GM06990 (cell line): ENCODE results near the gene NIPAL3.

Experiments
- DNase-seq: peaks from one replicate; pipeline ENCODE4 v3.0.0-alpha.2; 2011; ENCODE audit not compliant: insufficient read length; ENCODE audit errors: extremely low read depth
- H3K27me3 ChIP-seq: replicated peaks from 2 replicates; pipeline ENCODE4 v1.6.0; 2011; ENCODE audit warnings: low read length; ENCODE audit not compliant: control insufficient read depth, insufficient read depth
- H3K36me3 ChIP-seq: 2 replicates; pipeline ENCODE4 v1.5.1; 2011; ENCODE audit warnings: low read length; ENCODE audit not compliant: control insufficient read depth, insufficient read depth
- H3K4me3 ChIP-seq: replicated peaks from 2 replicates; pipeline ENCODE4 v1.5.1; 2011; ENCODE audit warnings: low read depth, mild to moderate bottlenecking, control low read depth, low read length
- TF ChIP-seq, protein P1 (sequence below): IDR thresholded peaks from 2 replicates; pipeline ENCODE4 v1.5.1; 2011; ENCODE audit warnings: low read length, control low read depth, mild to moderate bottlenecking, inconsistent platforms; ENCODE audit not compliant: insufficient read depth, poor library complexity, severe bottlenecking

Gene NIPAL3

DNA sequence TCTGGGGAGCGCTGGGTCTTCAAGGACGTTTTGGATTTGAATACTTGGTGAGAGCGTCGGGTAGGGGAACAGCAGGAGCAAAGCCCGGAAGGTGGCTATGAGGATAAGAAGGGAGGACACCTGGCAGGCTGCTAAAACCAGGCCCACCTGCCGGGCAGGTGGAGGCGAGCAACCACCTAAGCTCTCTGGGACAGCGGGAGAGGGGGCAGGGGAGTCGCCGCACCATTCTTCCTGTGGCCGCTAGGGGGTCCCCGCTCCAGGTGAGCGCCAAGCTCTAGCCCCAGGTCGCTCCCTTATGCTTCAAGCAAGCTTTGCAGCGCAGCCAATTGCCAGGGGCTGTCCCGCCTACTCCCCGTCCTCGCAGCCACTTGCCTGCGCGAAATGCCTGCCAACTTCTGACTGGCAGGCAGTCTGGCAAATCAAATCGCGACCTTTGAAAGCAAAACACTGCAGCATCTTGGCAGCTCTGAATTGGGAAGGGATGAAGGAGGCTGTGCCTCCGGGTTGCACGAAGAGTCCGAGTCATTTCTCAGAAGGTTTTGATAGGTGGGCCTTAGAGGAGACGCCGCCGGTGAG is at the start of gene NIPAL3:
Gene NIPAL3, plus strand, starts transcription at position 469 of the 576 bp plus-strand sequence. CDS start 3,746 bp downstream, outside the sequence.
- Histone ChIP-seq H3K4me3 (peak within 1 kb of the TSS; percentile 74), H3K36me3 (peaks cover 2% of the 10 kb centered on the region), H3K27me3 (no peaks in the 10 kb centered on the region)
- TF ChIP-seq, protein P1, sequence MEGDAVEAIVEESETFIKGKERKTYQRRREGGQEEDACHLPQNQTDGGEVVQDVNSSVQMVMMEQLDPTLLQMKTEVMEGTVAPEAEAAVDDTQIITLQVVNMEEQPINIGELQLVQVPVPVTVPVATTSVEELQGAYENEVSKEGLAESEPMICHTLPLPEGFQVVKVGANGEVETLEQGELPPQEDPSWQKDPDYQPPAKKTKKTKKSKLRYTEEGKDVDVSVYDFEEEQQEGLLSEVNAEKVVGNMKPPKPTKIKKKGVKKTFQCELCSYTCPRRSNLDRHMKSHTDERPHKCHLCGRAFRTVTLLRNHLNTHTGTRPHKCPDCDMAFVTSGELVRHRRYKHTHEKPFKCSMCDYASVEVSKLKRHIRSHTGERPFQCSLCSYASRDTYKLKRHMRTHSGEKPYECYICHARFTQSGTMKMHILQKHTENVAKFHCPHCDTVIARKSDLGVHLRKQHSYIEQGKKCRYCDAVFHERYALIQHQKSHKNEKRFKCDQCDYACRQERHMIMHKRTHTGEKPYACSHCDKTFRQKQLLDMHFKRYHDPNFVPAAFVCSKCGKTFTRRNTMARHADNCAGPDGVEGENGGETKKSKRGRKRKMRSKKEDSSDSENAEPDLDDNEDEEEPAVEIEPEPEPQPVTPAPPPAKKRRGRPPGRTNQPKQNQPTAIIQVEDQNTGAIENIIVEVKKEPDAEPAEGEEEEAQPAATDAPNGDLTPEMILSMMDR = peak; percentile 97
- peak; percentile 95 for DNase-seq

DNA sequence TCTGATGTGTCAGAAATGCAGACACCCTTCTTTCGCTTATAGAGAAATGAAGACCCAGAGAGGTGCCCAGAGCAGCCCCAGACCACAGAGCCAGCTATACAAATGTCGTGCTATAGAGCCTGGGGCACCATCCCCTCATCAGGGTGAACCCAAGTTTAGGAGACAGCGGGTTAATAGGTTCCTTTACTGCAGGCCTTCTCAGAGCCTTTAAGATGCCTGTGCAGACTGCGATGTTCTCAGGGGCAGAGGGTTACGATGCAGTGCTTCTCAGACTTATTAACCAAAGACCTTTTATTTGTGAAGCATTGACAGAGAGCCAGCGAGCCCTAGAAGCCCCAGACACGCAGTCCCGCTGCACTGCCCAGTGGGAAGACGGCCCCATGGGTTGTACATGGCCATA is 48.9 kb upstream of the NIPAL3 start:
- H3K27me3 ChIP-seq = no peaks in the 10 kb centered on the region
- no peak for DNase-seq
- H3K4me3 ChIP-seq = no peak overlapping the region
- TF ChIP-seq, protein P1 = no peak
- no peaks in the 10 kb centered on the region for H3K36me3 ChIP-seq

- no peak for DNase-seq
- Histone ChIP-seq H3K36me3 (no peaks in the 10 kb centered on the region), H3K27me3 (no peaks in the 10 kb centered on the region), H3K4me3 (no peak overlapping the region)
- TF ChIP-seq, protein P1 = no peak
Measured at GRCh38 chr1:24369199-24369598, 46.4 kb upstream of the NIPAL3 start.

DNA sequence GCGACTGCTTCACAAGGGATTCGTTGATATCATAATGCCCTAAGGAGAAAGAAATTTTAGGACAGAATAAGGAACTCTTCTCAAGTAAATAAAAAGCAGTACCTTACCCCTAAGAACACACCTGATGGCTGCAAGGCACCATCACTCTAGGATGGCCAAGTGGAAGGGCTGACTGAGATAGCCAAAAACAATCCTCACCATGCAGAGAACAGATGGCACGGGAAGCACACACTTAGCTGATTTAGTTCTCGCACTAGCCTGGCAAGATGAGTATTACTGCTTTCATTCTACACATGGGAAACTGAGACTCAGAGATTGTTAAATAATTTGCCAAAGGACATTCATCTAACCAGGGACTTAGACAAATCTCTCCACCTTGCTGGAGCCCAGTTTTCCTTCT is 45.8 kb upstream of the NIPAL3 start:
- no peak overlapping the region for H3K4me3 ChIP-seq
- H3K36me3 ChIP-seq = no peaks in the 10 kb centered on the region
- TF ChIP-seq, protein P1 = no peak
- no peak for DNase-seq
- no peaks in the 10 kb centered on the region for H3K27me3 ChIP-seq

DNA sequence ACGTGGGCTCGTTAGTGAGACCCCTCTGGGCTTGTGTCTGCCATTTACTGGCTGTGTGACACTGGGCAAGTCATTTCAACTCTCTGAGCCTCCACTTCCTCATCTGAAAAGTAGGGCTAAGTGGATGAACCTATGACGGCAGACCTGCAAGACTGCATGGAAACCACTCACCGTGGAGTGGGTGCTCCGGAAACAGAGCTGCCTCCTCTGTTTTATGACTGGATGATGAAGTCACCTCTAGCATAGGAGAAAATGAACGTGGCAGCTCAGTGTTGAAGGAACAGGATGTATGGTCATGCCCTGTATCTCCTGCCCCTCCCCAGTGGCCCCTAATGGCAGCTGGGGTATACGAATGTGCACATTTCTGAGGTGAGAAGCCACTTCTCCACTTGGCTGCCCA is 42.6 kb upstream of the NIPAL3 start:
- Histone ChIP-seq H3K27me3 (no peaks in the 10 kb centered on the region), H3K4me3 (no peak overlapping the region), H3K36me3 (no peaks in the 10 kb centered on the region)
- TF ChIP-seq, protein P1 = no peak
- peak; percentile 72 for DNase-seq

- Histone ChIP-seq H3K27me3 (no peaks in the 10 kb centered on the region), H3K36me3 (no peaks in the 10 kb centered on the region), H3K4me3 (no peak overlapping the region)
- no peak for DNase-seq
- TF ChIP-seq, protein P1 = no peak
Measured at GRCh38 chr1:24373710-24374109, 41.9 kb upstream of the NIPAL3 start.
